SK-N-SH (cell line): ENCODE measurements around the gene MFSD11. TPM values are rescaled to one million over a fixed set of nuclear protein-coding genes. Genes with fewer than 3 reads are reported as not detected.

Source experiments
- CTCF ChIA-PET: fragments of 300-600, 350-600 bp; formaldehyde crosslinking; extraction: SDS; loops from one replicate; lab custom pipeline; 2021; lab: Yijun Ruan, JAX
- POLR2A ChIA-PET: fragments of 350-600 bp; sonication (Branson Sonifier 250); formaldehyde crosslinking; extraction: SDS; loops from one replicate; lab custom pipeline; 2020; ENCODE audit warnings: antibody characterized with exemption, inconsistent platforms; lab: Yijun Ruan, JAX
- DNase-seq: peaks from one replicate; pipeline ENCODE4 v3.0.0; 2012
- H2AFZ ChIP-seq: fragments of 200-600 bp; sonication (generic); 2 replicates; pipeline ENCODE4 v1.8.1; 2016; ENCODE audit warnings: antibody characterized with exemption, mild to moderate bottlenecking, low read depth
- H3F3A ChIP-seq: fragments of 200-600 bp; sonication (generic); replicated peaks from 2 replicates; pipeline ENCODE3; 2016; ENCODE audit warnings: antibody characterized with exemption, mild to moderate bottlenecking; ENCODE audit not compliant: insufficient read depth
- H3K27ac ChIP-seq, 2 experiments: fragments of 200-500 bp in 1 of 2; fragments of 200-600 bp in 1 of 2; sonication (Bioruptor generic) in 1 of 2; sonication (generic), shearing (Covaris generic) in 1 of 2; 2 replicates each; pipeline versions ENCODE4 v1.5.1 to v1.6.1; 2014 to 2016; ENCODE audit warnings: low read depth in 2 of 2, inconsistent platforms in 1 of 2, low read length in 1 of 2, mild to moderate bottlenecking in 1 of 2, mixed read lengths in 1 of 2
- H3K27me3 ChIP-seq: fragments of 200-600 bp; sonication (generic), shearing (Covaris generic); 2 replicates; pipeline ENCODE4 v1.6.1; 2016; ENCODE audit warnings: mixed run types; ENCODE audit not compliant: insufficient read depth
- H3K36me3 ChIP-seq, 2 experiments: fragments of 200-500 bp in 1 of 2; fragments of 200-600 bp in 1 of 2; sonication (Bioruptor generic) in 1 of 2; sonication (generic) in 1 of 2; replicated peaks in 1 of 2; 2 replicates each; pipeline versions ENCODE3 to v1.5.1; 2014 to 2016; ENCODE audit warnings: low read length in 1 of 2, mild to moderate bottlenecking in 1 of 2; ENCODE audit not compliant: insufficient read depth in 2 of 2, control insufficient read depth in 1 of 2
- H3K4me1 ChIP-seq, 2 experiments: fragments of 200-500 bp in 1 of 2; fragments of 200-600 bp in 1 of 2; sonication (Bioruptor generic) in 1 of 2; sonication (generic), shearing (Covaris generic) in 1 of 2; 2 replicates each; pipeline versions ENCODE4 v1.5.1 to v1.6.1; 2014 to 2016; ENCODE audit warnings: low read depth in 1 of 2, low read length in 1 of 2, mixed run types in 1 of 2; ENCODE audit not compliant: insufficient read depth in 2 of 2, control insufficient read depth in 1 of 2
- H3K4me2 ChIP-seq: fragments of 200-600 bp; sonication (generic), shearing (Covaris generic); 2 replicates; pipeline ENCODE4 v1.6.1; 2017; ENCODE audit warnings: mixed run types
- H3K4me3 ChIP-seq, 2 experiments: fragments of 200-500 bp in 1 of 2; fragments of 200-600 bp in 1 of 2; sonication (Bioruptor generic) in 1 of 2; sonication (generic), shearing (Covaris generic) in 1 of 2; 2 replicates each; pipeline versions ENCODE4 v1.5.1 to v1.8.1; 2014 to 2016; ENCODE audit warnings: low read depth in 2 of 2, inconsistent platforms in 1 of 2, low read length in 1 of 2, mild to moderate bottlenecking in 1 of 2, mixed read lengths in 1 of 2, moderate library complexity in 1 of 2
- H3K79me2 ChIP-seq: fragments of 200-600 bp; sonication (generic); 2 replicates; pipeline ENCODE4 v1.8.1; 2017; ENCODE audit warnings: mild to moderate bottlenecking; ENCODE audit not compliant: insufficient read depth
- H3K9ac ChIP-seq: fragments of 200-600 bp; sonication (generic); 2 replicates; pipeline ENCODE4 v1.6.1; 2017; ENCODE audit warnings: mixed run types
- H3K9me2 ChIP-seq: fragments of 200-600 bp; sonication (generic); 2 replicates; pipeline ENCODE4 v1.6.1; 2017; ENCODE audit warnings: mixed run types
- H3K9me3 ChIP-seq: fragments of 200-600 bp; sonication (generic); 2 replicates; pipeline ENCODE4 v1.6.1; 2017; ENCODE audit warnings: mixed run types, mild to moderate bottlenecking, moderate library complexity
- H4K20me1 ChIP-seq: fragments of 200-600 bp; sonication (generic); 2 replicates; pipeline ENCODE4 v1.6.1; 2017; ENCODE audit warnings: mild to moderate bottlenecking, mixed run types; ENCODE audit not compliant: insufficient read depth
- CHD2 ChIP-seq: fragments of 150-350 bp; IDR thresholded peaks from 2 replicates; pipeline ENCODE4 v1.6.1; 2018; ENCODE audit warnings: low read length; ENCODE audit not compliant: partially characterized antibody
- FOXJ3 ChIP-seq: sonication (generic); formaldehyde crosslinking; IDR thresholded peaks from 2 replicates; pipeline ENCODE4 v1.5.1; 2020; ENCODE audit warnings: mild to moderate bottlenecking, missing genetic modification reagents
- GATA2 ChIP-seq: sonication (generic); formaldehyde crosslinking; IDR thresholded peaks from 2 replicates; pipeline ENCODE4 v1.5.0; 2020; ENCODE audit warnings: mild to moderate bottlenecking, missing genetic modification reagents
- JUND ChIP-seq: IDR thresholded peaks from 2 replicates; pipeline ENCODE4 v1.4.0; 2012
- RAD21 ChIP-seq: IDR thresholded peaks from 2 replicates; pipeline ENCODE4 v1.6.1; 2012; ENCODE audit warnings: mild to moderate bottlenecking, low read length
- RCOR1 ChIP-seq: fragments of 150-350 bp; IDR thresholded peaks from 2 replicates; pipeline ENCODE4 v1.6.1; 2017; ENCODE audit warnings: antibody characterized with exemption, low read length
- RFX5 ChIP-seq: IDR thresholded peaks from 2 replicates; pipeline ENCODE4 v1.6.1; 2012; ENCODE audit warnings: mild to moderate bottlenecking, improper control_type of control experiment, low read length
- TEAD4 ChIP-seq: IDR thresholded peaks from 2 replicates; pipeline ENCODE4 v1.4.0; 2012; ENCODE audit warnings: mild to moderate bottlenecking, borderline replicate concordance; ENCODE audit not compliant: insufficient read depth
- WGBS: methylation state at CpG from one replicate; pipeline ENCODE4 v1.1.6; 2017; ENCODE audit warnings: low lambda C conversion rate; 5-methylcytosine and 5-hydroxymethylcytosine counted together
- polyA plus RNA-seq, 3 experiments: library from polyadenylated mRNA; depleted of rRNA; stranded (reverse); fragments of >200 nt; gene quantifications; 2 replicates each; pipeline ENCODE4 v1.2.3, GENCODE V29; 2012
- TF ChIP-seq, protein P1 (sequence below): IDR thresholded peaks from 2 replicates; pipeline ENCODE4 v1.4.0; 2012; ENCODE audit warnings: low read depth
- TF ChIP-seq, protein P2 (sequence below): fragments of 150-350 bp; IDR thresholded peaks from 2 replicates; pipeline ENCODE4 v1.6.1; 2017; ENCODE audit warnings: antibody characterized with exemption, low read length, low read depth, borderline replicate concordance
- TF ChIP-seq, protein P3 (sequence below): IDR thresholded peaks from 2 replicates; pipeline ENCODE4 v1.4.0; 2012; ENCODE audit warnings: low read depth, borderline replicate concordance

MFSD11 gene
- polyA plus RNA-seq, 1 of the 3 experiments (the other 2 are of a cell fraction), result 22.7 TPM

DNA sequence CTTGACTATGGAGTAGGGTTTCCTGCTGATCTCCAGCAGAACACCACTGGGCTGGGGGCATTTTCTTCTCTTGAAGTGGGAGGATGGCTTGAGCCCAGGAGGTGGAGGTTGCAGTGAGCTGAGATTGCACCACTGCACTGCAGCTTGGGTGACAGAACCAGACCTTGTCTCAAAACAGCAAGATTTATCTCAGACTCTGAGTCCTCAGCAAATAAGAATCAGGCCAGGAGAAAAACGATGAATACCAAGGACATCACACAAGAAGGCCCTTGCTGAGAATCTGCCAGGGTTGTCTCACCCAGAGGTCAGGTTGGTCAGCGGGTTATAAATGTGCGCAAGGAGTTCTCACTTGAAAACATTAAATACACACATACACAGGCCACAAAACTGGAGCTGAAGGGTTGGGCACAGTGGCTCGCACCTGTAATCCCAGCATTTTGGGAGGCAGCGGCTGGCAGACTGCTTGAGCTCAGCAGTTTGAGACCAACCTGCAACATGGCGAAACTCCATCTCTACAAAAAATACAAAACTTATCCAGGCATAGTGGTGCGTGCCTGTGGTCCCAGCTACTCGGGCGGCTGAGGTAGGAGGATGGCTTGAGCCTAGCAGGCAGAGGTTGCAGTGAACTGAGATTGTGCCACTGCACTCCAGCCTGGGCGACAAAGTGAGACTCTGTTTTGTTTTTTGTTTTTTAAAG, 34.8 kb upstream of the MFSD11 start:
- Histone ChIP-seq H3K4me3 (no peak overlapping the region), H3K9me3 (no peaks in the 10 kb centered on the region), H3K4me2 (no peak overlapping the region), H2AFZ (no peak overlapping the region), H3K79me2 (peaks cover 98% of the 10 kb centered on the region), H4K20me1 (peaks cover 55% of the 10 kb centered on the region), H3K9ac (no peak overlapping the region), H3K4me1 (peaks cover 18 to 34% of the 10 kb centered on the region in 2 experiments), H3K27me3 (no peaks in the 10 kb centered on the region), H3K36me3 (peaks cover 2 to 8% of the 10 kb centered on the region in 2 experiments), H3F3A (peaks cover 34% of the 10 kb centered on the region), H3K27ac (no peak overlapping the region), H3K9me2 (no peaks in the 10 kb centered on the region)
- ChIA-PET POLR2A (interaction anchor here (0.7 kb wide), 1 partner anchor 163 kb away, joined by 3 read pairs; no protein-coding TSS in a partner anchor), CTCF (interaction anchor here (0.8 to 8.3 kb wide), 5 partner anchors 12 to 353 kb away, joined by 3 to 50 read pairs (median 5); no protein-coding TSS in a partner anchor)
- TF ChIP-seq RFX5, result no peak
- no peak for TF ChIP-seq RAD21
- no peak for TF ChIP-seq FOXJ3
- TF ChIP-seq, protein P1, sequence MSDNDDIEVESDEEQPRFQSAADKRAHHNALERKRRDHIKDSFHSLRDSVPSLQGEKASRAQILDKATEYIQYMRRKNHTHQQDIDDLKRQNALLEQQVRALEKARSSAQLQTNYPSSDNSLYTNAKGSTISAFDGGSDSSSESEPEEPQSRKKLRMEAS, result no peak
- DNase-seq, result no peak
- 97% methylated on average over 10 of the region's 10 CpGs for WGBS

DNA sequence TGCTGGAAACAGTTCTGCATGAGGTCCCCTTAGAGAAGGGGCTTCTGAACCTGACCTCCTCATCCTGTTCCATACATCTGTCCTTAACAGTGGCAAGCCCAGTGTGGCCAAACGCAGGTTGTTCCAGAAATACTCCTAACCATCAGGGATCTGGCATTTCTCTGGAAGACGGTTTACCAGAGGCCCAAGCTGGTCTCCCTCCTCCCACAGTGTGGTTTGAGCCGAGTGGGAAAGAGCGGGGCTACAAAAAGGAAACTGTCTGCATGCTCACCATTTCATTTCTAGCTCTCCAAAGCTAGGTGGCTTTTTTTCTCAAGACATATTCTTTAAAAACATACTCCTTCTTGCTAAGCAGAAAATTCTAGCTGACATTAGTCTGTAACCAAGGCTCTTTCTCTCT, 33.1 kb upstream of the MFSD11 start:
- peaks cover 2 to 8% of the 10 kb centered on the region in 2 experiments for H3K36me3 ChIP-seq
- H3K4me2 ChIP-seq, result no peak overlapping the region
- H3K9me2 ChIP-seq, result no peaks in the 10 kb centered on the region
- no peak overlapping the region for H2AFZ ChIP-seq
- no peak overlapping the region for H3K9ac ChIP-seq
- ChIA-PET CTCF (interaction anchor here (0.9 to 8.3 kb wide), 6 partner anchors 11 to 158 kb away, joined by 3 to 50 read pairs (median 3); no protein-coding TSS in a partner anchor), POLR2A (no interaction called here)
- no peak for DNase-seq
- H3K79me2 ChIP-seq, result peaks cover 98% of the 10 kb centered on the region
- H3F3A ChIP-seq, result peaks cover 38% of the 10 kb centered on the region
- peaks cover 25 to 43% of the 10 kb centered on the region in 2 experiments for H3K4me1 ChIP-seq
- TF ChIP-seq GATA2 (CRISPR knock-in tag) (no peak), JUND (no peak), TEAD4 (no peak), CHD2 (no peak), RCOR1 (no peak)
- TF ChIP-seq, protein P2, sequence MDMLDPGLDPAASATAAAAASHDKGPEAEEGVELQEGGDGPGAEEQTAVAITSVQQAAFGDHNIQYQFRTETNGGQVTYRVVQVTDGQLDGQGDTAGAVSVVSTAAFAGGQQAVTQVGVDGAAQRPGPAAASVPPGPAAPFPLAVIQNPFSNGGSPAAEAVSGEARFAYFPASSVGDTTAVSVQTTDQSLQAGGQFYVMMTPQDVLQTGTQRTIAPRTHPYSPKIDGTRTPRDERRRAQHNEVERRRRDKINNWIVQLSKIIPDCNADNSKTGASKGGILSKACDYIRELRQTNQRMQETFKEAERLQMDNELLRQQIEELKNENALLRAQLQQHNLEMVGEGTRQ, result no peak
- TF ChIP-seq, protein P3, sequence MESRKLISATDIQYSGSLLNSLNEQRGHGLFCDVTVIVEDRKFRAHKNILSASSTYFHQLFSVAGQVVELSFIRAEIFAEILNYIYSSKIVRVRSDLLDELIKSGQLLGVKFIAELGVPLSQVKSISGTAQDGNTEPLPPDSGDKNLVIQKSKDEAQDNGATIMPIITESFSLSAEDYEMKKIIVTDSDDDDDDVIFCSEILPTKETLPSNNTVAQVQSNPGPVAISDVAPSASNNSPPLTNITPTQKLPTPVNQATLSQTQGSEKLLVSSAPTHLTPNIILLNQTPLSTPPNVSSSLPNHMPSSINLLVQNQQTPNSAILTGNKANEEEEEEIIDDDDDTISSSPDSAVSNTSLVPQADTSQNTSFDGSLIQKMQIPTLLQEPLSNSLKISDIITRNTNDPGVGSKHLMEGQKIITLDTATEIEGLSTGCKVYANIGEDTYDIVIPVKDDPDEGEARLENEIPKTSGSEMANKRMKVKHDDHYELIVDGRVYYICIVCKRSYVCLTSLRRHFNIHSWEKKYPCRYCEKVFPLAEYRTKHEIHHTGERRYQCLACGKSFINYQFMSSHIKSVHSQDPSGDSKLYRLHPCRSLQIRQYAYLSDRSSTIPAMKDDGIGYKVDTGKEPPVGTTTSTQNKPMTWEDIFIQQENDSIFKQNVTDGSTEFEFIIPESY, result no peak
- WGBS, result 94% methylated on average over 4 of the region's 4 CpGs
- H3K27me3 ChIP-seq, result no peaks in the 10 kb centered on the region
- H4K20me1 ChIP-seq, result peaks cover 53% of the 10 kb centered on the region
- H3K9me3 ChIP-seq, result no peaks in the 10 kb centered on the region
- H3K4me3 ChIP-seq, result no peak overlapping the region
- no peak overlapping the region for H3K27ac ChIP-seq
